DMS 273 (cell line): ENCODE results near the gene SMC6.

Experiments
- DNase-seq: peaks from one replicate; lab custom pipeline; 2025; ENCODE audit not compliant: unreplicated experiment; lab: John Stamatoyannopoulos, UW

Gene SMC6

GRCh38 chr2:17768894-17769293 lies 15.3 kb upstream of the SMC6 start:
- no peak for DNase-seq

GRCh38 chr2:17765398-17765797 lies 11.8 kb upstream of the SMC6 start:
- DNase-seq = peak; percentile 24

GRCh38 chr2:17763641-17764333 lies 10.2 kb upstream of the SMC6 start:
- no peak for DNase-seq

DNA sequence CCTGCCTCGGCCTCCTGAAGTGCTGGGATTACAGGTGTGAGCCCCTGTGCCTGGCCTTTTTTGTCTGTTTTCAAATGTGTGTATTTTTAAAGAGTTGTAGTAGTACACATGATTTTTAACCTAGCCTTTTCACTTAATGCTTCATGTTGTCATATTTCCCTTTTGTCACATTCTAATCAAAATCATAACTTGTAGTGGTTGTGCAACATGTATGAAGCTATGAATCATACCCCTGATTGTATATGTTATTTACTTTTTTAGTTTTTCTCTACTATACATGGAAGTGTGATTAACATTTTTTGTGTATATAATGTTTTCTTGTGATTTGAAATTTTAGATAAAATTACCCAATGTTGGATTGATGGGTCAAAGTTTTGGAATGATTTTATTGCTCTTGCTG lies 8.8 kb upstream of the SMC6 start:
- no peak for DNase-seq

GRCh38 chr2:17759805-17760204 lies 6.2 kb upstream of the SMC6 start:
- DNase-seq = no peak

DNA sequence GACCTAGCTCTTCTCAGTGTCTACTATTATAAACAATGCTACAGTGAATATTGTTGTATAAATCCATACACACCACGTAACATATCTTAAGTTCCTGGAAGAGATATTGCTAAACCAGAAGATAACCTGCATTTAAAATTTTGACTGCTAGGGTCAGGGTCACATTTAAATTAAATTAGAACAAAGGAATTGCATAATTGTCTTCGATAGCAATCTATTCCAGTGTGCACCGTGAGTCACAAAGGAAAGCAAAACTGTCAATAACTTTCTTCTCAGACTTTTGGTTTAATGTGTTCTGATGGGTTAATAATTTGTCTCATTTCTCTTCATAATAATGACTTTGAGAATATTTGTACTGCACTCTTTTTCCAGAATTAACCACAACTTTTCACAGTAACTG lies 4.5 kb upstream of the SMC6 start:
- no peak for DNase-seq

GRCh38 chr2:17757321-17757720 lies 3.7 kb upstream of the SMC6 start:
- DNase-seq = peak; percentile 47

GRCh38 chr2:17756668-17757067 lies 3.1 kb upstream of the SMC6 start:
- DNase-seq = peak; percentile 76

DNA sequence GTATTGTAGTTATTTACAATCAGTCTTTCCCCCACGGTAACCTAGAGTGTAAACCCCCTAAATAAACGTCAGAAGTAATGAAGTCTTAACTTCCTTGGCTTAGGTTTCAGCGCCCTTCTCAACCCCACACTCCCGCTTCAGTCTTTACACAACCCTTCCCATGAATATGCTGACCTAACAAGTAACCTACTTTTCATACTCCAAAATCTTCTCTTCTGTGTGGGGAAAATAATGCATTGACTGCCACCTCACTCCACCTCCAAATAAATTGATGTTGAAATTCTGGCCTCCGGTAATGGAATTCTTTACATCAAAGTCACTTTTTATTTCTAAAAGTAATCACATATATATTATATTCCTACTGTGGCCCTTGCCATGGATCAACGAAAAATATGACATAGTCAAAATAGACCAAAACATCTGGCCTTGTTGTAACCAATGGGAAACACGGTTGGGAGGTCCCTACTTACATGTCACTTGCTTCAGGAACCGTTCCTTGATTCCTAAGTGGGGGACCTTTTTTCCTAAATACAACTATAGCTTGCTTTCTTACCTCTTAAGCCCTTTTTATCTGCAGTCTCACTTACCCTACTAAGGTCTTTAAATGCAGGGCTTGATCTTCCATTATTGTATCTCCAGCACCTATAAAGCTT lies 1.3 kb upstream of the SMC6 start:
- DNase-seq = peak; percentile 68

GRCh38 chr2:17752892-17753802 lies 463 bp downstream of the SMC6 start:
- DNase-seq = peak; percentile 73

- DNase-seq = no peak
These were observed 1.4 kb downstream of the SMC6 start for GRCh38 chr2:17752246-17752645.

- DNase-seq = no peak
These were observed 3.7 kb downstream of the SMC6 start for GRCh38 chr2:17749753-17750438.

DNA sequence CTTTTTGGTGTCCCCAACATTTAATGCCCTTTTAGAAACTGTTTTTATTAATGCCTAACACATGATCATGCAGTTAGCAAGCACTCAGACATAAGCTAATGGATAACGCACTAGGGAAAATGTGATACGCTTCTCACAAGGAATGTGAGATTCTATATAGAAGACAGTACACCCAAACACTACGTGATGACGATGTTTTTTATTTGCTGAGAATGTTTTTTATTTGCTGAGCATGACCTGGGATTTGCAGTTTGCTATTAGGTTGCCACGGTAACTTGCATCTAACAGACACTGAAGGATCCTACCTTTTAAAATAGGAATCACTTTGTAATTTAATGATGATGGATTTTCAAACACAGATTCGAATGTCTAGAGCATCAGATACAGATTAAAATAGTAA lies 4.9 kb downstream of the SMC6 start:
- no peak for DNase-seq

- no peak for DNase-seq
These were observed 5.7 kb downstream of the SMC6 start for GRCh38 chr2:17747684-17748452.

GRCh38 chr2:17740203-17740602 lies 13.4 kb downstream of the SMC6 start:
- no peak for DNase-seq

GRCh38 chr2:17736989-17737388 lies 16.6 kb downstream of the SMC6 start:
- no peak for DNase-seq

DNA sequence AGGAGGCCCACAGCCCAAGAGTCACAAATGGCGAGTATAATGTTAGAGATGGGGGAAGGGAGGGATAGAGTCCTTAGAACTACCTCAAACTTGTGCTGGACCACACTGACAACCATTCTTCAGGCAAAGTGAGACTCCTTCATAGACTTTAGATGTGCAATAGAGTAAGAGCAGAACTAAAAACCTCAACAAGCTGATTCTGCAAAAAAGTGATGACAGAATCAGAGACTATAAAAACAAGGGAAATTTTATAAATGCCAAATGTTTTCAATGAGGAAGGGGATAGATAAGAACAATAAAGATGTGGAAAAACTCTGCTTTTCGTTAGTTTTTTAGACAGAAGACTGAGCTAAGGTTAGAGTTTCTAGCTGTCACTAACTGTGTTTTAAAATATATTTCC lies 17.7 kb downstream of the SMC6 start:
- DNase-seq = no peak

DNA sequence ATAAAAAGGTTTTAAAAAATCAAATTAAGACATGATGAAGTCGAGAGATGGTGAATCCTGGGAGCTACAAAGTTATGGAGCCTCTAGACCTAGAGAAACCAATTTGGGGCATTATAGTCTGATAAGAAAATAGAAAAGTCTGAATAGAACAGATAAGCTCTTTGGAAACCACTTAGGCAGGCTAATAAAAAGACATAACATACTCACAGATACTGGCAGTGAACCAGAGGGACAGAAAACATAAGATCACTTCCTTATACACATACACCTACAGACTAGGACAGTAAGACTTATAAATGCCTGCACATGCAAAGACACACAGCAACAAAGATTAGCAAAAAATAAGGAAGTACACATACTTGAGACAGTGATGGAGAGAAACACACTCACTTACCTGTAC lies 20.0 kb downstream of the SMC6 start:
- no peak for DNase-seq

- no peak for DNase-seq
These were observed 23.7 kb downstream of the SMC6 start for GRCh38 chr2:17729880-17730279.

DNA sequence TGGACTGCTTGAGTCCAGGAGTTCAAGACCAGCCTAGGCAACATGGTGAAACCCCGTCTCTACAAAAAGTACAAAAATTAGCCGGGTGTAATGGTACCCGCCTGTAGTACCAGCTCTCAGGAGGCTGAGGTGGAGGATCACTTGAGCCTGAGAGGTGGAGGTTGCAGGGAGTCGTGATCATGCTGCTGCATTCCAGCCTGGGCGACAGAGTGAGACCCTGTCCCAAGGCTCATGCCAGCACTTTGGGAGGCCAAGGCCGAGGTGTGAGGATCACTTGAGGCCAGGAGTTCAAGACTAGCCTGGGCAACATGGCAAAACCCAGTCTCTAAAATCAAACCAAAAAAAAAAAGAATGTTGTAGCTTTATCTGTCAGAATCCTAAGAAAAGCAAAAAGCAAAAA lies 25.4 kb downstream of the SMC6 start:
- DNase-seq = no peak
